NCI-H1048 (cell line): ENCODE results near the gene GORASP1.

Source experiments
- DNase-seq: peaks from one replicate; lab custom pipeline; 2025; lab: John Stamatoyannopoulos, UW

The GORASP1 gene

GRCh38 chr3:39102504-39103323 is 4.7 kb downstream of the GORASP1 start:
- no peak for DNase-seq

GRCh38 chr3:39101022-39101689 is 6.3 kb downstream of the GORASP1 start:
- DNase-seq: no peak

- DNase-seq: no peak
Measured at GRCh38 chr3:39100500-39100886, 6.9 kb downstream of the GORASP1 start.

GRCh38 chr3:39099738-39100499 is 7.5 kb downstream of the GORASP1 start:
- DNase-seq: no peak

- DNase-seq: no peak
Measured at GRCh38 chr3:39099242-39099641, 8.2 kb downstream of the GORASP1 start.

- DNase-seq: no peak
Measured at GRCh38 chr3:39098473-39099000, 8.9 kb downstream of the GORASP1 start.

GRCh38 chr3:39097716-39098472 is 9.5 kb downstream of the GORASP1 start:
- DNase-seq: no peak

- DNase-seq: no peak
Measured at GRCh38 chr3:39096775-39097174, 10.7 kb downstream of the GORASP1 start.

- no peak for DNase-seq
Measured at GRCh38 chr3:39095778-39096177, 11.6 kb downstream of the GORASP1 start.

GRCh38 chr3:39094851-39095677 is 12.4 kb downstream of the GORASP1 start:
- no peak for DNase-seq

GRCh38 chr3:39090922-39091321 is 16.5 kb downstream of the GORASP1 start:
- DNase-seq: no peak

- DNase-seq: no peak
Measured at GRCh38 chr3:39088889-39089288, 18.5 kb downstream of the GORASP1 start.

GRCh38 chr3:39088456-39088855 is 19.0 kb downstream of the GORASP1 start:
- DNase-seq: no peak

- no peak for DNase-seq
Measured at GRCh38 chr3:39086144-39086543, 21.3 kb downstream of the GORASP1 start.

- no peak for DNase-seq
Measured at GRCh38 chr3:39082666-39083313, 24.6 kb downstream of the GORASP1 start.

GRCh38 chr3:39080026-39080425 is 27.4 kb downstream of the GORASP1 start:
- no peak for DNase-seq

- DNase-seq: no peak
Measured at GRCh38 chr3:39079530-39079929, 27.9 kb downstream of the GORASP1 start.

- no peak for DNase-seq
Measured at GRCh38 chr3:39075910-39076309, 31.5 kb downstream of the GORASP1 start.

GRCh38 chr3:39068556-39068955 is 38.9 kb downstream of the GORASP1 start:
- DNase-seq: no peak

- DNase-seq: no peak
Measured at GRCh38 chr3:39067286-39067685, 40.1 kb downstream of the GORASP1 start.
